ENCODE data around the gene DNASE1L1.

DNA sequence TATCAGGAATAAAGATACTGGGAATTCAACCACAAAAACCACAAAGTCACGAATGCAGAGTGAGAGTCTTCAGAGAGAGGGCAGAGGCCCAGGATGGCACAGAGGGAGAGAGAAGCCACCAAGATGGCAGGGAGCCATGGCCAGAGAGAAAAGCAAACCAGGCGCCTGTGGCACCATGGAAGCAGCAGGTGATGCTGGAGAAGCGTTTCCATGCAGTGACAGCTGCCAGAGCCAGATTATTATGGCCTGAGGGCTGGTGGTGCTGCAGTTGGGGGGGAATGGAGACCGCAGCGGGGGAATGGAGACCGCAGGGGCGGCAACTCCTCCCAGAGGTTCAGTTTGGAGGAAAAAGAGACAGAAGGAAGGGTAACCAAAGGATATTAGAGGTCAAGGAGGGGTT, 8.1 kb upstream of the DNASE1L1 start:
- TF ChIP-seq EZH2 (optimal IDR thresholded peaks at IDR 0.05; ENCODE audit: low read depth, low read length) = no peak
- TF ChIP-seq, protein P1, sequence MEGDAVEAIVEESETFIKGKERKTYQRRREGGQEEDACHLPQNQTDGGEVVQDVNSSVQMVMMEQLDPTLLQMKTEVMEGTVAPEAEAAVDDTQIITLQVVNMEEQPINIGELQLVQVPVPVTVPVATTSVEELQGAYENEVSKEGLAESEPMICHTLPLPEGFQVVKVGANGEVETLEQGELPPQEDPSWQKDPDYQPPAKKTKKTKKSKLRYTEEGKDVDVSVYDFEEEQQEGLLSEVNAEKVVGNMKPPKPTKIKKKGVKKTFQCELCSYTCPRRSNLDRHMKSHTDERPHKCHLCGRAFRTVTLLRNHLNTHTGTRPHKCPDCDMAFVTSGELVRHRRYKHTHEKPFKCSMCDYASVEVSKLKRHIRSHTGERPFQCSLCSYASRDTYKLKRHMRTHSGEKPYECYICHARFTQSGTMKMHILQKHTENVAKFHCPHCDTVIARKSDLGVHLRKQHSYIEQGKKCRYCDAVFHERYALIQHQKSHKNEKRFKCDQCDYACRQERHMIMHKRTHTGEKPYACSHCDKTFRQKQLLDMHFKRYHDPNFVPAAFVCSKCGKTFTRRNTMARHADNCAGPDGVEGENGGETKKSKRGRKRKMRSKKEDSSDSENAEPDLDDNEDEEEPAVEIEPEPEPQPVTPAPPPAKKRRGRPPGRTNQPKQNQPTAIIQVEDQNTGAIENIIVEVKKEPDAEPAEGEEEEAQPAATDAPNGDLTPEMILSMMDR (IDR thresholded peaks at IDR 0.05; ENCODE audit: low read length) = no peak
- TF ChIP-seq EZH2phosphoT487 (IDR thresholded peaks at IDR 0.05; ENCODE audit: low read length) = no peak

All from MM.1S (cell line).